Mononuclear cell (primary cell): ENCODE measurements around the gene GRAMD2A. TPM values are rescaled to one million over a fixed set of nuclear protein-coding genes. Genes with fewer than 3 reads are reported as not detected.
A peak's percentile ranks its signal among the peaks of the same experiment; 100 is the strongest.

Experiments
- H3K27me3 ChIP-seq: 2 replicates; pipeline ENCODE4 v1.6.0; 2011; ENCODE audit warnings: low read length, control low read depth; ENCODE audit not compliant: insufficient read depth
- H3K4me1 ChIP-seq: 2 replicates; pipeline ENCODE4 v1.5.1; 2011; ENCODE audit warnings: mild to moderate bottlenecking, low read length, control low read depth; ENCODE audit not compliant: insufficient read depth
- H3K4me3 ChIP-seq: 2 replicates; pipeline ENCODE4 v1.5.1; 2011; ENCODE audit warnings: mild to moderate bottlenecking, low read length, moderate library complexity
- H3K9me3 ChIP-seq: 2 replicates; pipeline ENCODE4 v1.5.1; 2011; ENCODE audit warnings: low read depth, mild to moderate bottlenecking, control low read depth, low read length
- total RNA-seq: library from RNA; depleted of rRNA; stranded (reverse); fragments of >200 nt; gene quantifications from one replicate; pipeline ENCODE4 v1.2.3, GENCODE V29; 2012

The GRAMD2A gene
- total RNA-seq, 1 donor: not detected

GRCh38 chr15:72169236-72169920, 28.2 kb downstream of the GRAMD2A start:
- no peaks in the 10 kb centered on the region for H3K9me3 ChIP-seq
- no peaks in the 10 kb centered on the region for H3K27me3 ChIP-seq
- H3K4me3 ChIP-seq: no peak overlapping the region
- H3K4me1 ChIP-seq: no peaks in the 10 kb centered on the region

DNA sequence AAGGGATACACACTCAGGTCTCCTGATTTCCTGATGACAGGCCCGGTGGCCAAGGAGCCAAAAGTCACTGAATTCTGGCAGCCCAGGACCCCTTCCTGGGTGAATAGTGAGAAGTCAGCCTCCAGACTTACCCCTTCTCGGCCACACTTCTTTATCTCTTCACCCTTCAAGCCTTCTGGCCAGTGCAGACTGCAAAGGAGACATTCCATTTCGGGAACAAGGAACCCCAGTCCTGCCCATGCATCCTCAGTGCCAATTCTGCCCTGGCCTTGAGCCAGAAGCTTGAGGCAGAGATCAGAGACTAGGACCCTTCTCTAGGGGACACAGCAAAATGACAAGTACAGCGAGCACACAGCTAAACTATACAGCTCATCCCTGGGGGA, 28.8 kb downstream of the GRAMD2A start:
- H3K27me3 ChIP-seq: no peaks in the 10 kb centered on the region
- no peak overlapping the region for H3K4me3 ChIP-seq
- H3K9me3 ChIP-seq: no peaks in the 10 kb centered on the region
- H3K4me1 ChIP-seq: no peaks in the 10 kb centered on the region

DNA sequence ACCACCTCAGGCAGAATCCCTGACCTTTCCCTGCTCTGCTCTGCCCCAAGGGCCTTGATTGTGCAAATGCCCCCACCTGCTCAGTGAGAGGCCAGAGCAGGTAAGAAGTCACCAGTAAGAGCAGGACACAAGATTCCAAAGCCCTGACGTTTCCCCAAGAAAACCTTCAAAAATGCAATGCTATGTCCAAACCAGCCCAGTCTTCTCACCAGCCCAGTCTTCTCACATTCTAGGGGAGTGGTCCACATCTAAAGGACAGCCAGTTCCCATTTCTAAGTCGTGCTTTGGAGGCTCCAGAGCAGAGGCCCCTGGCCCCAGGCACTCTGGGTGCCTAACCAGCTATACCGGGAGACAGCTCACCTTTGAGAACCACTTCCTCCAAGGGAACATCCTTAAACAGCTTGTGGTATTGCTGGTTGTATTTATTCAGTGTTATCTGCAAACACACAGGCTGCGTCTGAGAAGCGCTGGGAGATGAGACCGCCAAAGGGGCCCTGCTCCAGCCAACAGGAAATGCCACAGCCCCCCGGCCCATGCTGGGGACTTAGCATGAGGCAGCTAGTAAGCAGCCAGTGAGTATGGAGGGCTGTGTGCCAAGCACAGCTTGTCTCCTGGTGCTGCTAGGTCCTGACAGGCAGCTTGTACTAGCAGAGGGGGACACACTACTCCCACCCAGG, 29.3 kb downstream of the GRAMD2A start:
- Histone ChIP-seq H3K27me3 (no peaks in the 10 kb centered on the region), H3K4me1 (no peaks in the 10 kb centered on the region), H3K4me3 (no peak overlapping the region), H3K9me3 (no peaks in the 10 kb centered on the region)

- Histone ChIP-seq H3K4me1 (no peaks in the 10 kb centered on the region), H3K27me3 (no peaks in the 10 kb centered on the region), H3K9me3 (no peaks in the 10 kb centered on the region), H3K4me3 (no peak overlapping the region)
These were observed 30.1 kb downstream of the GRAMD2A start for GRCh38 chr15:72167445-72167844.

DNA sequence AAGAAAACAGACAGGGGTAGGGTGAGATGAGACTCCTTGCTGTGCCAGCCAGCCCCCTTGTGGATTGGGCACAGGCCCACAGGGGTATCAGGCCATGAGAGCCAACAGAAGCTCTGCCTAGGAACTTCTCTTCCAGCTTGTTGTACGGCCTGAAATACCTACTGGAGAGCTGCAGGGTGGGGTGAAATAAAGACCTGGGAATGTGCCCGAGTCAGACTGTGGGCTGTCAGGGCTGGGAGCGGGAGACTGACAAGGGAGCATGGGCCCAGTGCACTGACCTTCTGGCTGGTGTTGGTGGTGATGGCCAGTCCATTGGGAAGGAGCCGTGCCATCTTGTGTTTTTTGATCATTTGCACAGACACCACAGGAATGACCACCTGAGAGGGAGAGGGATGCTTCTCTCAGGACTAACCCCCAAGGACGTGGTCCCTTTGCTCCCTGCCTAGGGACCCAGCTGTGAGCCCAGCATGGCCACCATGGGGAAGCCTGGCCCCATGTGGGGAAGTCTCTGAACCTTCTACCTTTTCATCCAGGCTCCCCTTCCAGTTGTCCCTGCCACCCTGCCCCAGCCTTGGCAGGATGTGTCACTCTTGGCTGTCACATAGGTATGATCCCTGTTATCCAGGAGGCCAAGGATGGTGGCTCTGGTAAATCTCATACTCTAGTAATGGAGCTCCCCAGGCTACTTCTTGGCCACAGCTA, 30.7 kb downstream of the GRAMD2A start:
- Histone ChIP-seq H3K9me3 (no peaks in the 10 kb centered on the region), H3K27me3 (no peaks in the 10 kb centered on the region), H3K4me1 (no peaks in the 10 kb centered on the region), H3K4me3 (no peak overlapping the region)

DNA sequence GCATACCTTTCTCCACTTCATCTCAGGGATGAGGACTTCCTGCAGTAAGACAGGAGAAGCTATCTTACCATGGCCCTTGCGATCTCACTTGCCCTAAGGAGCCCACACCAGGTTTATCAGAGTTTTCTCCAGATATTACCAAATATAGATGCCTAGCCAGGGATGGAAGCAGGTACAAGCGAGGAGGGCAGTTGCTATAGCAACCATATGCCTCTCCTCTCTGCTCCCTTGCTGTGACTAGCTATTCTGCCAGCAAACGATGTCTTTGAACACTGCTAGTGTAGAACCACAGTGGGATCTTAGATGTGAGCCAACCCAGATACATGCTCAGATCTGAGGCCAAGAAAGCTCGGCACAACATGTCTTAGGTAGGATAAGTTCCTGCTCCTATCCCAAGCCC, 33.9 kb downstream of the GRAMD2A start:
- no peaks in the 10 kb centered on the region for H3K4me1 ChIP-seq
- H3K9me3 ChIP-seq: no peaks in the 10 kb centered on the region
- H3K27me3 ChIP-seq: no peaks in the 10 kb centered on the region
- no peak overlapping the region for H3K4me3 ChIP-seq

DNA sequence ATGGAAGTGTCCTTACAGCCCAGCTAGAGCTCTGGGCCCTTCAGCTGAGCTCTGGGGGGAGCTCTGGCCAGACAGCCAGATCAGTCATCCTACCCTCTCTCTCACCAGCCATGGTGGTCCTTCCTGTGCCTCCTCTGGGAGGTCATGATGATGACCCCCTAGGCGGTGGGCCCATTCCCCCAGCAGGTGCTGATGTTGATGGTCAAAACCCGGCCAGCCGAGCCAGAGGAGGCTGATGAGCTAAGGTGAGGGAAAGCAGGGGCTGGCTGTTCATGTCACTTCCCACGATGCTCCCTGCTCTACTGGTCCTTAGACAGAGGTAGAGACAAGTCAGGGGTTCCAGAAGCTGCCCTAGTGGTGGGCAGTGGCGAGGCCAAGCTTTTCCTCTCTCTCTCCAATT, 35.0 kb downstream of the GRAMD2A start:
- Histone ChIP-seq H3K27me3 (no peaks in the 10 kb centered on the region), H3K4me1 (no peaks in the 10 kb centered on the region), H3K4me3 (no peak overlapping the region), H3K9me3 (no peaks in the 10 kb centered on the region)

DNA sequence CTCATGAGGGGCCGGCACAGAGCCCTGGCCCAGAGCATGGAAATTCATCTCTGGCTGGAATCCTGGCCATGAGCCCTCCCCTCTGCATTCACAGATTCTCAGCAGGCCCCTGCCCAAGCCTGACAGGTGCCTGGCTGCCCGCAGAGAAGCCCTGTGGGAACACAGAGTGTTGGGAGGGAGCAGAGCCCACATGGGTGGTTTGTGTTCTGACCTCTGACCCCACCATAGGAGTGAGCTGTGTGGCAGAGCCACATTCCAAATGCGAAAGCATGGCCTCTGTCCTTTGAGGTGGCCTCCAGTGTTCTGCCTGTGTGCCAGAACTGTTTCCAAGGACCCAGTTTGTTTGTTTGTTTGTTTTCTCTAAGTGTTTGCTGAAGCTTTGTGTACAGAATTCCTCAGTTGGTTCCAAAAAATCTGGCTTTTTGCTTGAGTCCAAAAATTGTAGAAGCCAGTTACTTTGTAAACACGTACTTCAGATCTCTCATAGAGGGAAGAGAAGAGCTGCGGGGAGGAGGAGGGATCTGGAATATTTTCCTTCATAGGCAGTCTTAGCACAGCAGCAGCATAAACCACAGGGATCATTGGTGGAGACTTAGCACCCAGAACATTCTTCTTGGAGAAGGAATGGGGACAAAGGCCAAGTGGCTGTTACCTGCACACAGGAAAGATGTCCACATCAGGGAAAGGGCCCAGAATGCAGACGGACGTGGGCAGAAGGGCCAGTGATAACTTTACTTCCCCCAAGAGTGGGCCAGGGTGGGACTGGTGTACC, 36.0 kb downstream of the GRAMD2A start:
- no peak overlapping the region for H3K4me3 ChIP-seq

DNA sequence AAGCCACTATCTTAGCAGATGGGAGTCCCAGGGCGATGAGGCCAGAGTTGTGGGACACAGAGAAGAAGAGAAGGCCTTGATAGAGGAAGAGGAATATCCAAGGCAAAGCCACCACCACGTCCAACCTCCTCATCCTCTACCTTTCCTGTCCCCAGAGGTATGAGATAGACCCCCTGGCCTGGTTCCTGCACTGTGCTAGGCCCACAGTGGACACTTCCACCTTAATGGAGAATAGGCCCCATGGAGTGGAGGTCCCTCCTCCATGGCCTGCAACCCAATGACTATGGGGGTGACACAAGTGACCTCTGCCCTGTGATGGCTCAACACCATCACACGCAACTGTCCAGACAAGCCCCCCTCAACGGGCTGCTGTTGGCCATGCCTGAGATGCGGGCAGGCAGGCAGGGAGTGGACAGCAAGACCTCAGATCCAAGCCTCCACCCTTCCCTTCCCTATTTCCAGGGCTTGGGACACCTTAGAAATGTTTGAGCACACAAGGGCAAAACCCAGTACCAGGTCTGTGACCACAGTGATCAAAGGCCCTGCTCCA, 36.8 kb downstream of the GRAMD2A start:
- Histone ChIP-seq H3K27me3 (no peaks in the 10 kb centered on the region), H3K4me1 (peaks cover 11% of the 10 kb centered on the region), H3K4me3 (no peak overlapping the region), H3K9me3 (no peaks in the 10 kb centered on the region)

More for the DNA sequence above, 36.0 kb downstream of the GRAMD2A start:
- Histone ChIP-seq H3K4me1 (peaks cover 3% of the 10 kb centered on the region), H3K9me3 (no peaks in the 10 kb centered on the region), H3K27me3 (no peaks in the 10 kb centered on the region)

GRCh38 chr15:72156928-72157327, 40.7 kb downstream of the GRAMD2A start:
- Histone ChIP-seq H3K4me1 (peaks cover 16% of the 10 kb centered on the region), H3K27me3 (no peaks in the 10 kb centered on the region), H3K4me3 (no peak overlapping the region), H3K9me3 (no peaks in the 10 kb centered on the region)

- H3K4me3 ChIP-seq: peak overlapping the region; percentile 17
- no peaks in the 10 kb centered on the region for H3K27me3 ChIP-seq
- no peaks in the 10 kb centered on the region for H3K9me3 ChIP-seq
- peaks cover 16% of the 10 kb centered on the region for H3K4me1 ChIP-seq
These were observed 41.7 kb downstream of the GRAMD2A start for GRCh38 chr15:72155635-72156616.

DNA sequence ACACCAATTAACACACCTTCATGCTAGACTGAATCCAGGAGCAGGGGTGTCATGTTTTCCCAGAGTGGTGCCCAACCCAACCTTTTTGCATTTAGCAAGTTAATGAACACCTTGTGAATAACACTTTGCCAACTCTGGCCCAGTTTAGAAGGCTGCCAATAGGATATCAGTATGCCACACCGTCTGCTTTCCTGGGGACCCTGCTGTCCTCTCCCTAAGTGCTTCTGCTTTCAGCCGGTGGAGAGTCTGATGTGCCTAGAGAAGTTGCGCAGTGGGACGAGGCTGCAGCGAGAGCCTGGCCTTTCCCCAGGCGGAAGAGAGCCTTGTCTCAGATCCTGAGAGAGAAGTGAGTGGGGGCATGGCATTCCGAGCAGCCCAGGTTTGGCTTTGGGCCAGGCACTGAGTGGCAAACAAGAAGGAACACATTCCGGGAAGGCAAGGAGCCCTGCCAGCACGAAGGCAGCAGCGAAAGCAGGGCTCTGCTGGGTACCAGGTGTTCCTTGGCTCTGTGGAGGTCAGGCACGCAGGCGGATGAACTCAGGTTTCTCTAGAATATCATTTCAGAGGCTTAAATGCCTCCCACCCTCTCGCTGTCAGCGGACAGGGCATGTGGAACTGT, 42.5 kb downstream of the GRAMD2A start:
- Histone ChIP-seq H3K27me3 (no peaks in the 10 kb centered on the region), H3K4me1 (peaks cover 16% of the 10 kb centered on the region), H3K4me3 (no peak overlapping the region), H3K9me3 (no peaks in the 10 kb centered on the region)

- Histone ChIP-seq H3K4me1 (peaks cover 16% of the 10 kb centered on the region), H3K27me3 (no peaks in the 10 kb centered on the region), H3K4me3 (no peak overlapping the region), H3K9me3 (no peaks in the 10 kb centered on the region)
These were observed 43.3 kb downstream of the GRAMD2A start for GRCh38 chr15:72154316-72154715.
